ENCODE results near the gene ZDHHC16. TPM values are rescaled to one million over a fixed set of nuclear protein-coding genes. Genes with fewer than 3 reads are reported as not detected.

ZDHHC16 gene
- total RNA-seq, 1 experiment from 2014 or later, result 64.5 TPM

DNA sequence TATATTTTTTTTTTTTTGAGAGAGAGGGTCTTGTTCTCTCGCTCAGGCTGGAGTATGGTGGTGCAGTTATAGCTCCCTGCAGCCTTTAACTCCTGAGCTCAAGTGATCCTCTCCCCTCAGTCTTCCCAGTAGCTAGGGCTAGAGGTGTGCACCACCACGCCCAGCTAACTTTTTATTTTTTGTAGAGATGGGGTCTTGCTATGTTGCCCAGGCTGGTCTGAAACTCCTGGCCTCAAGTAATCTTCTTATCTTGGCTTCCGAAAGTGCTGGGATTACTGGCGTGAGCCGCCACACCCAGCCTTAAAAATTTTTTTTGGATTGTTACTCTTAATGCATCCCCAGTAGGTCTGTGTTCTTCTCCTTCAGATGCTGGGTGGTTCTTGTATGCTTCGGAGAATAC lies 56.9 kb downstream of the ZDHHC16 start:
- ATAC-seq, result no peak
- CTCF ChIA-PET, result no interaction called here
- no TSS peak for BruUV-seq (replicated peaks)

DNA sequence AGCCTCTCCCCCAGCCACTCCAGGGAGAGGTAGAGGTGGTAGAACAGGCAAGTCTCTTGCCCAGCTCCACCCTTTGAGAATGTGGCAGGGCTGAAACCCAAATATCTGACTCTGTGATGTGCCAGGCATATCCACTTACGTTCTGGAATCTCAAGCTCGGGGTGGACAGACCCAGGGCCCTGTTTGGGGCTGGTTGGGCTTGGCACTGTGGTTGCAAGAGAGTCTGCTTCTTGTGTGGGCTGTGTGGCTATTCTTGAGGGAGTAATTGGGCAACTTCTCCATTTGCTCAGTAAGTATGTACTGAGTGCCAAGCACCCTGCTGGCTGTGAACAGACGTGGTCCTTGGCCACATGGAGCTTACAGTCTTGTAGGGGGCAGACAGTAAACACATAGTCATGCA lies 57.4 kb downstream of the ZDHHC16 start:
- intact Hi-C loops (cut with micrococcal nuclease; ENCODE audit: unreplicated experiment) (no loop called here), in situ Hi-C loops (cut with HindIII; ENCODE audit: low pct_unique_long_range_greater_than_20kb, low sequenced_read_pairs) (no loop called here)
- POLR2A ChIA-PET, result no interaction called here
- DNase-seq (ENCODE audit: low read depth, low spot score), result no peak
- TF ChIP-seq, protein P1, sequence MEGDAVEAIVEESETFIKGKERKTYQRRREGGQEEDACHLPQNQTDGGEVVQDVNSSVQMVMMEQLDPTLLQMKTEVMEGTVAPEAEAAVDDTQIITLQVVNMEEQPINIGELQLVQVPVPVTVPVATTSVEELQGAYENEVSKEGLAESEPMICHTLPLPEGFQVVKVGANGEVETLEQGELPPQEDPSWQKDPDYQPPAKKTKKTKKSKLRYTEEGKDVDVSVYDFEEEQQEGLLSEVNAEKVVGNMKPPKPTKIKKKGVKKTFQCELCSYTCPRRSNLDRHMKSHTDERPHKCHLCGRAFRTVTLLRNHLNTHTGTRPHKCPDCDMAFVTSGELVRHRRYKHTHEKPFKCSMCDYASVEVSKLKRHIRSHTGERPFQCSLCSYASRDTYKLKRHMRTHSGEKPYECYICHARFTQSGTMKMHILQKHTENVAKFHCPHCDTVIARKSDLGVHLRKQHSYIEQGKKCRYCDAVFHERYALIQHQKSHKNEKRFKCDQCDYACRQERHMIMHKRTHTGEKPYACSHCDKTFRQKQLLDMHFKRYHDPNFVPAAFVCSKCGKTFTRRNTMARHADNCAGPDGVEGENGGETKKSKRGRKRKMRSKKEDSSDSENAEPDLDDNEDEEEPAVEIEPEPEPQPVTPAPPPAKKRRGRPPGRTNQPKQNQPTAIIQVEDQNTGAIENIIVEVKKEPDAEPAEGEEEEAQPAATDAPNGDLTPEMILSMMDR (IDR thresholded peaks at IDR 0.05), result no peak
- CTCF ChIA-PET, result interaction anchor here (0.5 kb wide), 1 partner anchor 108 kb away, joined by 3 read pairs; no protein-coding TSS in a partner anchor
- no TSS peak for BruUV-seq (replicated peaks)
- Histone ChIP-seq H3K4me1 (ENCODE audit: control insufficient read depth, insufficient read depth, low read length) (peaks cover 27% of the 10 kb centered on the region), H3K36me3 (ENCODE audit: control insufficient read depth, insufficient read depth, low read length) (no peaks in the 10 kb centered on the region; the same call in 1 of the 2 replicates), H3K4me3 (ENCODE audit: low read depth in 2 of 2, low read length in 2 of 2) (no peak overlapping the region), H3K9me3 (ENCODE audit: control insufficient read depth, insufficient read depth, low read depth, low read length) (no peaks in the 10 kb centered on the region), H3K27ac (ENCODE audit: low read length) (no peak overlapping the region), H3K27me3 (ENCODE audit: control insufficient read depth, insufficient read depth, low read length) (no peaks in the 10 kb centered on the region)
- ATAC-seq, result no peak

More for the DNA sequence above, 56.9 kb downstream of the ZDHHC16 start:
- H3K9me3 ChIP-seq (ENCODE audit: control insufficient read depth, insufficient read depth, low read depth, low read length), result no peaks in the 10 kb centered on the region
- DNase-seq (ENCODE audit: low read depth, low spot score), result no peak
- H3K4me3 ChIP-seq (ENCODE audit: low read depth in 2 of 2, low read length in 2 of 2), result no peak overlapping the region
- H3K4me1 ChIP-seq (ENCODE audit: control insufficient read depth, insufficient read depth, low read length), result peaks cover 22% of the 10 kb centered on the region
- POLR2A ChIA-PET, result no interaction called here
- no peaks in the 10 kb centered on the region for H3K27me3 ChIP-seq (ENCODE audit: control insufficient read depth, insufficient read depth, low read length)
- intact Hi-C loops (cut with micrococcal nuclease; ENCODE audit: unreplicated experiment) (no loop called here), in situ Hi-C loops (cut with HindIII; ENCODE audit: low pct_unique_long_range_greater_than_20kb, low sequenced_read_pairs) (no loop called here)
- TF ChIP-seq, protein P1 (IDR thresholded peaks at IDR 0.05), result no peak
- no peak overlapping the region for H3K27ac ChIP-seq (ENCODE audit: low read length)
- H3K36me3 ChIP-seq (ENCODE audit: control insufficient read depth, insufficient read depth, low read length), result no peaks in the 10 kb centered on the region; the same call in 1 of the 2 replicates

DNA sequence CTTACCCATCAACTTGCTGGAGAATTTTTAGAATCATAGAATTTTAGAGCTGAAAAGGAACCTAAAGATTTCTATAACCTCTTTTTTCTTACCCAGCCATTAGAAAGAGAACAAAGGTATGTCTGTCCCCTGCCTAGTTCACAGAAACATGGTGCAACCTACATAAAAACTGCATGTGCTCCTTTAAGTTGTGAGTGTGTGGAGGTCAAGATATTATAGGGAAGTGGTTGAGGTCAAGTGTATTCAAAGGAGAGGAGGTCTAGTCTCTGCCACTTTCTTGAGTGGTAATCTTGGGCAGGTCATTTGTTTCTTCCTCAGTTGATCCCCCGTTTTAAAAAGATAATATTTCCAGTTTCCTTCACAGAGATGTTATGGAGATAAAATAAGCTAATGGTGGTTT lies 59.2 kb downstream of the ZDHHC16 start:
- TF ChIP-seq TCF7L2 (IDR thresholded peaks at IDR 0.05; ENCODE audit: low read depth, low read length) (no peak), SIN3A (IDR thresholded peaks at IDR 0.05; ENCODE audit: borderline replicate concordance, insufficient read depth, low read depth, low read length) (no peak), POLR2AphosphoS5 (IDR thresholded peaks at IDR 0.05; ENCODE audit: low read depth, low read length) (no peak)
- TF ChIP-seq, protein P1 (IDR thresholded peaks at IDR 0.05), result no peak
- TF ChIP-seq, protein P2, sequence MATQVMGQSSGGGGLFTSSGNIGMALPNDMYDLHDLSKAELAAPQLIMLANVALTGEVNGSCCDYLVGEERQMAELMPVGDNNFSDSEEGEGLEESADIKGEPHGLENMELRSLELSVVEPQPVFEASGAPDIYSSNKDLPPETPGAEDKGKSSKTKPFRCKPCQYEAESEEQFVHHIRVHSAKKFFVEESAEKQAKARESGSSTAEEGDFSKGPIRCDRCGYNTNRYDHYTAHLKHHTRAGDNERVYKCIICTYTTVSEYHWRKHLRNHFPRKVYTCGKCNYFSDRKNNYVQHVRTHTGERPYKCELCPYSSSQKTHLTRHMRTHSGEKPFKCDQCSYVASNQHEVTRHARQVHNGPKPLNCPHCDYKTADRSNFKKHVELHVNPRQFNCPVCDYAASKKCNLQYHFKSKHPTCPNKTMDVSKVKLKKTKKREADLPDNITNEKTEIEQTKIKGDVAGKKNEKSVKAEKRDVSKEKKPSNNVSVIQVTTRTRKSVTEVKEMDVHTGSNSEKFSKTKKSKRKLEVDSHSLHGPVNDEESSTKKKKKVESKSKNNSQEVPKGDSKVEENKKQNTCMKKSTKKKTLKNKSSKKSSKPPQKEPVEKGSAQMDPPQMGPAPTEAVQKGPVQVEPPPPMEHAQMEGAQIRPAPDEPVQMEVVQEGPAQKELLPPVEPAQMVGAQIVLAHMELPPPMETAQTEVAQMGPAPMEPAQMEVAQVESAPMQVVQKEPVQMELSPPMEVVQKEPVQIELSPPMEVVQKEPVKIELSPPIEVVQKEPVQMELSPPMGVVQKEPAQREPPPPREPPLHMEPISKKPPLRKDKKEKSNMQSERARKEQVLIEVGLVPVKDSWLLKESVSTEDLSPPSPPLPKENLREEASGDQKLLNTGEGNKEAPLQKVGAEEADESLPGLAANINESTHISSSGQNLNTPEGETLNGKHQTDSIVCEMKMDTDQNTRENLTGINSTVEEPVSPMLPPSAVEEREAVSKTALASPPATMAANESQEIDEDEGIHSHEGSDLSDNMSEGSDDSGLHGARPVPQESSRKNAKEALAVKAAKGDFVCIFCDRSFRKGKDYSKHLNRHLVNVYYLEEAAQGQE (IDR thresholded peaks at IDR 0.05; ENCODE audit: insufficient read depth in 1 of 2, low read depth in 2 of 2, low read length in 1 of 2), result no peak
- no peaks in the 10 kb centered on the region for H3K9me3 ChIP-seq (ENCODE audit: control insufficient read depth, insufficient read depth, low read depth, low read length)
- intact Hi-C loops (cut with micrococcal nuclease; ENCODE audit: unreplicated experiment), result no loop called here
- ChIA-PET POLR2A (no interaction called here), CTCF (no interaction called here)
- H3K4me1 ChIP-seq (ENCODE audit: control insufficient read depth, insufficient read depth, low read length), result peaks cover 30% of the 10 kb centered on the region
- DNase-seq (ENCODE audit: low read depth, low spot score), result no peak
- BruUV-seq (replicated peaks), result no TSS peak
- no peak overlapping the region for H3K27ac ChIP-seq (ENCODE audit: low read length)
- ATAC-seq, result no peak
- H3K36me3 ChIP-seq (ENCODE audit: control insufficient read depth, insufficient read depth, low read length), result no peaks in the 10 kb centered on the region
- no peak overlapping the region for H3K4me3 ChIP-seq (ENCODE audit: low read depth in 2 of 2, low read length in 2 of 2)
- in situ Hi-C loops (cut with HindIII; ENCODE audit: low pct_unique_long_range_greater_than_20kb, low sequenced_read_pairs), result no loop called here
- no peaks in the 10 kb centered on the region for H3K27me3 ChIP-seq (ENCODE audit: control insufficient read depth, insufficient read depth, low read length)
